KMS-11 (cell line): ENCODE data around the gene ALOX5.
"Not testable (repeated sequence)": the region's sequence is repeated elsewhere in the genome, so short reads cannot be mapped to it uniquely, and the experiment has no call there.

Experiments used
- H2AFZ ChIP-seq: fragments of 200-600 bp; sonication (generic); 2 replicates; pipeline ENCODE4 v1.6.1; 2016; ENCODE audit warnings: antibody characterized with exemption, mixed run types, low read depth
- H3K27ac ChIP-seq: fragments of 200-600 bp; sonication (generic); 2 replicates; pipeline ENCODE4 v1.6.1; 2016; ENCODE audit warnings: mild to moderate bottlenecking, mixed run types
- H3K27me3 ChIP-seq: fragments of 200-600 bp; sonication (generic); 2 replicates; pipeline ENCODE4 v1.6.1; 2017; ENCODE audit warnings: mild to moderate bottlenecking, low read depth, mixed run types, moderate library complexity; ENCODE audit not compliant: insufficient read depth
- H3K36me3 ChIP-seq: fragments of 200-600 bp; sonication (generic); 2 replicates; pipeline ENCODE4 v1.6.1; 2017; ENCODE audit warnings: mild to moderate bottlenecking, mixed run types; ENCODE audit not compliant: insufficient read depth
- H3K4me1 ChIP-seq: fragments of 200-600 bp; sonication (generic); 2 replicates; pipeline ENCODE4 v1.6.1; 2016; ENCODE audit warnings: mild to moderate bottlenecking, low read depth, mixed run types; ENCODE audit not compliant: poor library complexity, severe bottlenecking
- H3K4me2 ChIP-seq: fragments of 200-600 bp; sonication (generic); 2 replicates; pipeline ENCODE4 v1.7.0; 2016; ENCODE audit warnings: mild to moderate bottlenecking, mixed run types
- H3K4me3 ChIP-seq: fragments of 200-600 bp; sonication (generic); IDR thresholded peaks from 2 replicates; pipeline ENCODE4 v1.6.1; 2017; ENCODE audit warnings: low read depth, low read length, mixed read lengths; ENCODE audit not compliant: insufficient read depth
- H3K79me2 ChIP-seq: fragments of 200-600 bp; sonication (generic); 2 replicates; pipeline ENCODE4 v1.6.1; 2016; ENCODE audit warnings: low read depth, mixed run types; ENCODE audit not compliant: insufficient read depth
- H3K9ac ChIP-seq: fragments of 200-600 bp; sonication (generic); 2 replicates; pipeline ENCODE4 v1.6.1; 2016; ENCODE audit warnings: mild to moderate bottlenecking, mixed run types
- H4K20me1 ChIP-seq: fragments of 200-600 bp; sonication (generic); 2 replicates; pipeline ENCODE4 v1.6.1; 2016; ENCODE audit warnings: mild to moderate bottlenecking, mixed run types; ENCODE audit not compliant: insufficient read depth
- TF ChIP-seq, protein P1 (sequence below): fragments of 200-600 bp; sonication (generic); conservative IDR thresholded peaks from 2 replicates; pipeline ENCODE4 v1.6.1; 2017; ENCODE audit warnings: low read depth, mild to moderate bottlenecking, antibody characterized with exemption, low read length, moderate library complexity, mixed read lengths

ALOX5 gene

DNA sequence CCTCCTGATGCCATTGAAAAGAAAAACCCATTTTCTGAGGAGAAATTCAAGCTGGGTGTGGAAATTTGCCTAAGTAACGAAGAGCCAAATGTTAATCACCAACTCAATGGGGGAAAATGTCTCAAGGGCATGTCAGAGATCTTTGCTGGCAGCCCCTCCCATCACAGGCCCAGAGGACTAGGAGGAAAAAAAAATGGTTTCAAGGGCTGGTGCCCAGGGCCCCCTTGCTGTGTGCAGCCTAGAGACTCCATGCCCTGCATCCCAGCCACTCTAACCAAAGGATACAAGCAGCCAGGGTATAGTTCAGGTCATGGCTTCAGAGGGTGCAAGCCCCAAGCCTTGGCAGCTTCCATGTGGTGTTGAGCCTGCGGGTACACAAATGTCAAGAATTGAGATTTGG, 106.3 kb downstream of the ALOX5 start:
- no peak overlapping the region for H2AFZ ChIP-seq
- TF ChIP-seq, protein P1, sequence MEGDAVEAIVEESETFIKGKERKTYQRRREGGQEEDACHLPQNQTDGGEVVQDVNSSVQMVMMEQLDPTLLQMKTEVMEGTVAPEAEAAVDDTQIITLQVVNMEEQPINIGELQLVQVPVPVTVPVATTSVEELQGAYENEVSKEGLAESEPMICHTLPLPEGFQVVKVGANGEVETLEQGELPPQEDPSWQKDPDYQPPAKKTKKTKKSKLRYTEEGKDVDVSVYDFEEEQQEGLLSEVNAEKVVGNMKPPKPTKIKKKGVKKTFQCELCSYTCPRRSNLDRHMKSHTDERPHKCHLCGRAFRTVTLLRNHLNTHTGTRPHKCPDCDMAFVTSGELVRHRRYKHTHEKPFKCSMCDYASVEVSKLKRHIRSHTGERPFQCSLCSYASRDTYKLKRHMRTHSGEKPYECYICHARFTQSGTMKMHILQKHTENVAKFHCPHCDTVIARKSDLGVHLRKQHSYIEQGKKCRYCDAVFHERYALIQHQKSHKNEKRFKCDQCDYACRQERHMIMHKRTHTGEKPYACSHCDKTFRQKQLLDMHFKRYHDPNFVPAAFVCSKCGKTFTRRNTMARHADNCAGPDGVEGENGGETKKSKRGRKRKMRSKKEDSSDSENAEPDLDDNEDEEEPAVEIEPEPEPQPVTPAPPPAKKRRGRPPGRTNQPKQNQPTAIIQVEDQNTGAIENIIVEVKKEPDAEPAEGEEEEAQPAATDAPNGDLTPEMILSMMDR, result no peak
- H3K4me2 ChIP-seq, result no peak overlapping the region
- H3K4me3 ChIP-seq, result no peak overlapping the region
- H3K9ac ChIP-seq, result no peak overlapping the region
- no peaks in the 10 kb centered on the region for H4K20me1 ChIP-seq
- no peak overlapping the region for H3K27ac ChIP-seq
- no peaks in the 10 kb centered on the region for H3K36me3 ChIP-seq
- H3K27me3 ChIP-seq, result no peaks in the 10 kb centered on the region
- H3K79me2 ChIP-seq, result no peaks in the 10 kb centered on the region
- H3K4me1 ChIP-seq, result no peaks in the 10 kb centered on the region

DNA sequence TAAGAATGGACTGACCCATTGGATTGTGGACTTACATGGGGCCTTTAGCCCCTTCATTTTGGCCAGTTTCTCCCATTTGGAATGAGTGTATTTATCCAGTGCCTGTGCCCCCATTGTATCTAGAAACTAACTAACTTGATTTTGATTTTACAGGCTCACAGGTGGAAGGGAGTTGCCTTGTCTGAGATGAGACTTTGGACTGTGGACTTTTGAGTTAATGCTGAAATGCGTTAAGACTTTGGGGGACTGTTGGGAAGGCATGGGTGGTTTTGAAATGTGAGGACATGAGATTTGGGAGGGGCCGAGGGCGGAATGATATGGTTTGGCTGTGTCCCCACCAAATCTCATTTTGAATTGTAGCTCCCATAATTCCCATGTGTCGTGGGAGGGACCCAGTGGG, 107.1 kb downstream of the ALOX5 start:
- not testable (repeated sequence) for H3K36me3 ChIP-seq, H3K4me2 ChIP-seq, H3K79me2 ChIP-seq, H3K27me3 ChIP-seq, H3K9ac ChIP-seq, H3K27ac ChIP-seq, H4K20me1 ChIP-seq, H3K4me1 ChIP-seq, H2AFZ ChIP-seq, H3K4me3 ChIP-seq

DNA sequence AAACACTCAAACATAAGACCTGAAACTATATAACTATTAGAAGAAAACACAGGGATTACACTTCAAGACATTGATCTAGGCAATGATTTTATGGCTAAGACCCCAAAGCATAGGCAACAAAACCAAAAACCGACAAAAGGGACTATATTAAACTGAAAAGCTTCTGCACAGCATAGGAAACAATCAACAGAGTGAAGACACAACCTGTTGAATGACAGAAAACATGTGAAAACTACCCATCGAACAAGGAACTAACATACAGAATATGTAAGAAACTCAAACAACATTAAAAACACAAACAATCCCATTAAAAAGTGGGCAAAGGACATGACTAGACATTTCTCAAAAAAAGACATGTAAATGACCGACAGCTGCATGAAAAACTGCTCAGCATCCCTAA, 109.0 kb downstream of the ALOX5 start:
- Histone ChIP-seq H3K4me3 (no peak overlapping the region), H3K27ac (no peak overlapping the region), H2AFZ (no peak overlapping the region), H3K36me3 (no peaks in the 10 kb centered on the region), H3K4me2 (no peak overlapping the region), H3K4me1 (no peaks in the 10 kb centered on the region), H3K79me2 (no peaks in the 10 kb centered on the region), H4K20me1 (no peaks in the 10 kb centered on the region), H3K27me3 (no peaks in the 10 kb centered on the region), H3K9ac (no peak overlapping the region)
- TF ChIP-seq, protein P1, result no peak

DNA sequence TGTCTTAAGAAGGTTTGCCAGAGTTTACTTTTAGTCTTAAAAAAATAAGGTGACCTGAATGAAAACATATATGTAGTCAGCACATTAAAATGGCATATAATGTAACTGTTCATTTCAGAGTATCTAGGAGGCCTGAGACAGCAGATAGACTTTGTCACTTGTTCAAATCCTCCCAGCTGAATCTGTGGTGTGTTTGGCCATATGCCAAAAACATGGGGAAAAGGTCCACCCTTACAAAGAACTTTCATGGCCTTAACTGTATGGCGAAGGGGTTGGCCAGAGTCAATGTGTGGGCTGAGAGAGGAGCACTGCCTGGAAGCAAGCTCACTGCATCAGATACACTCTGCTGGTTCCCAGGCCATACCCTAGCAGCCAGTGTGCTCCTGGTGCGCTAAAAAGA, 113.7 kb downstream of the ALOX5 start:
- TF ChIP-seq, protein P1, result no peak
- Histone ChIP-seq H4K20me1 (no peaks in the 10 kb centered on the region), H3K27me3 (no peaks in the 10 kb centered on the region), H3K79me2 (no peaks in the 10 kb centered on the region), H3K27ac (no peak overlapping the region), H3K4me3 (no peak overlapping the region), H3K36me3 (no peaks in the 10 kb centered on the region), H3K9ac (no peak overlapping the region), H3K4me1 (no peaks in the 10 kb centered on the region), H2AFZ (no peak overlapping the region), H3K4me2 (no peak overlapping the region)

DNA sequence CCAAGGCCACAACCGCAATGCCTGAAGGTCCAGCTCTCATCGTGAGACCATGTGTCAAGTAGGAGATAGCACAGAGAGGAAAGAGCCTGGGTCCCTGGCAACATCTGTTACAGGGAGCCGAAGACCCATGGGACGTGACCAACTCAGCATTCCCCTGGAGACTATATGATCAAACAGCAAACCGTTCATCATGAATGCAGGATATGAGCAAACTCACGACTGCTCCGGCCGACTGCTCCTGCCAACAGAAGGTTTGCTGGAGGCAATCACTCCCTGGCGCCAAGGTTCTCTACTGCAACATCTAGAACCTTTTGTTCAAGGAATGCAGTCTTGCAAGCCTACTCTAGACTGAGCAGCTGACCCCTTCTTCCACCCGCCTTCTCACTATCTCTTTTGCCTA, 114.3 kb downstream of the ALOX5 start:
- H3K4me2 ChIP-seq, result no peak overlapping the region
- no peaks in the 10 kb centered on the region for H3K79me2 ChIP-seq
- no peak overlapping the region for H3K9ac ChIP-seq
- no peaks in the 10 kb centered on the region for H3K27me3 ChIP-seq
- H3K27ac ChIP-seq, result no peak overlapping the region
- TF ChIP-seq, protein P1, result no peak
- no peak overlapping the region for H3K4me3 ChIP-seq
- no peaks in the 10 kb centered on the region for H3K36me3 ChIP-seq
- H4K20me1 ChIP-seq, result no peaks in the 10 kb centered on the region
- H2AFZ ChIP-seq, result no peak overlapping the region
- no peaks in the 10 kb centered on the region for H3K4me1 ChIP-seq
